ENCODE results near the gene LCE2C.

The LCE2C gene

DNA sequence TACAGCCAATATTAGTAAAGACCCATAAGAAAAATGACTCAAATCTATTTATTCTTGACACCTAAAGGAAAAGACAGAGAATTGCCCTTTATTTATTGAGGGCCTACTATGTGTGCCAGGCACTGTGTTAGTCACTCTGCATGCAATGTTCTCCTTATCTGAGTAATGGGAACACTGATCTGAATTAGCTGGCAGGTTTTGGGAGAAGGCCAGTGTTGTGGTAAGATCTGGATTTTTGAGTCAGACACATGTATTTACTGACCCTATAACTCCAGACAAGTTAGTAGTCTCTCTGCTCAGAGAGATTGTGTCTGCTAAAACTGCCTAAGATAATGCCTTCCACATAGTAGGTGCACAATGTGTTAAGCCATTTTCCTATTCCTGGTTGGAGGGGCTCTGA lies 50.2 kb downstream of the LCE2C start:
- DNase-seq (ENCODE audit: low spot score): no peak
